HG02852 (cell line): ENCODE measurements around the gene MMP25.
"Not testable (repeated sequence)": the region's sequence is repeated elsewhere in the genome, so short reads cannot be mapped to it uniquely, and the experiment has no call there.

ENCODE experiments used
- ATAC-seq: cut with Tn5 transposase; IDR thresholded peaks from one replicate; pipeline ENCODE4 v1.9.1; 2021; ENCODE audit warnings: mild to moderate bottlenecking, moderate library complexity; ENCODE audit not compliant: unreplicated experiment

MMP25 gene

GRCh38 chr16:3028716-3029319, 17.5 kb upstream of the MMP25 start:
- ATAC-seq, result no peak

GRCh38 chr16:3029491-3030221, 16.7 kb upstream of the MMP25 start:
- ATAC-seq, result no peak

- no peak for ATAC-seq
Observed at GRCh38 chr16:3030222-3031212, 15.8 kb upstream of the MMP25 start.

GRCh38 chr16:3032624-3033023, 13.7 kb upstream of the MMP25 start:
- ATAC-seq, result no peak

GRCh38 chr16:3035289-3035971, 10.9 kb upstream of the MMP25 start:
- no peak for ATAC-seq

- no peak for ATAC-seq
Observed at GRCh38 chr16:3035972-3036725, 10.2 kb upstream of the MMP25 start.

- ATAC-seq, result no peak
Observed at GRCh38 chr16:3036726-3037315, 9.5 kb upstream of the MMP25 start, which contains the start of gene BICDL2. TSS of gene BICDL2 (minus strand) at chr16:3036944. CDS start at chr16:3035496, 1,448 bp downstream.

- ATAC-seq, result no peak
Observed at GRCh38 chr16:3038256-3038655, 8.1 kb upstream of the MMP25 start.

- ATAC-seq, result no peak
Observed at GRCh38 chr16:3038896-3039295, 7.5 kb upstream of the MMP25 start.

GRCh38 chr16:3042376-3042775, 4.0 kb upstream of the MMP25 start:
- ATAC-seq, result no peak

- ATAC-seq, result no peak
Observed at GRCh38 chr16:3044708-3045107, 1.7 kb upstream of the MMP25 start.

GRCh38 chr16:3046641-3047386, 453 bp downstream of the MMP25 start:
- no peak for ATAC-seq

- ATAC-seq, result no peak
Observed at GRCh38 chr16:3047387-3047720, 993 bp downstream of the MMP25 start.

GRCh38 chr16:3049921-3050481, 3.6 kb downstream of the MMP25 start:
- no peak for ATAC-seq

GRCh38 chr16:3050487-3050886, 4.1 kb downstream of the MMP25 start:
- no peak for ATAC-seq

- no peak for ATAC-seq
Observed at GRCh38 chr16:3051009-3051408, 4.6 kb downstream of the MMP25 start.

- no peak for ATAC-seq
Observed at GRCh38 chr16:3051494-3051893, 5.1 kb downstream of the MMP25 start.

GRCh38 chr16:3052571-3053329, 6.4 kb downstream of the MMP25 start:
- not testable (repeated sequence) for ATAC-seq
